Body of pancreas (tissue), 4 donors: ENCODE measurements around the gene AP1S2. TPM values are rescaled to one million over a fixed set of nuclear protein-coding genes. Genes with fewer than 3 reads are reported as not detected.

ENCODE experiments used
- ATAC-seq: fragments of 150-250 bp; one replicate; pipeline ENCODE4 v1.9.1; 2016
- DNase-seq, 4 donors: peaks; one replicate each; pipeline ENCODE4 v3.0.0-alpha.2; 2019
- H3K27ac ChIP-seq, 4 donors: fragments of 200-600 bp; sonication (generic); 1 replicate in 3 of 4; 2 replicates in 1 of 4; pipeline versions ENCODE4 v1.5.1 to v1.6.1; 2016 to 2019; ENCODE audit warnings: mild to moderate bottlenecking in 1 of 4, mixed read lengths in 1 of 4, moderate library complexity in 1 of 4
- H3K27me3 ChIP-seq, 2 donors: fragments of 200-600 bp; sonication (generic); one replicate each; pipeline ENCODE4 v1.6.0; 2016; ENCODE audit warnings: mild to moderate bottlenecking in 1 of 2
- H3K36me3 ChIP-seq, 2 donors: fragments of 200-600 bp; sonication (generic); replicated peaks in 1 of 2; 2 replicates each; pipeline ENCODE4 v1.5.1; 2016; ENCODE audit warnings: low read depth in 2 of 2; ENCODE audit not compliant: insufficient read depth in 1 of 2
- H3K4me1 ChIP-seq: fragments of 200-600 bp; sonication (generic); one replicate; pipeline ENCODE4 v1.6.0; 2016
- H3K4me3 ChIP-seq, 2 donors: fragments of 200-600 bp; sonication (generic); 1 replicate in 1 of 2; 2 replicates in 1 of 2; pipeline ENCODE4 v1.5.1; 2016 to 2019
- H3K9me3 ChIP-seq, 3 donors: fragments of 200-600 bp; sonication (generic); 1 replicate in 2 of 3; 2 replicates in 1 of 3; pipeline ENCODE4 v1.5.1; 2016
- CTCF ChIP-seq, 7 experiments: fragments of 450-650 bp in 4 of 7; fragments of 200-600 bp in 3 of 7; sonication (generic) in 3 of 7; IDR thresholded peaks; one replicate each; pipeline ENCODE4 v1.5.1; 2016 to 2019; ENCODE audit warnings: antibody characterized with exemption in 7 of 7
- POLR2A ChIP-seq, 3 donors: fragments of 450-650 bp; IDR thresholded peaks; one replicate each; pipeline ENCODE4 v1.6.1; 2016; ENCODE audit warnings: antibody characterized with exemption in 3 of 3, mild to moderate bottlenecking in 2 of 3
- WGBS, 2 donors: methylation state at CpG; one replicate each; pipeline ENCODE4 v1.1.5; 2017; 5-methylcytosine and 5-hydroxymethylcytosine counted together
- intact Hi-C: fragments of 100-400 bp; cut with DNase I; formaldehyde crosslinking; loops from one replicate; pipeline ENCODE4 v1.15.1; 2023
- total RNA-seq, 2 donors: library from RNA; depleted of rRNA; stranded (reverse); fragments of >200 nt; gene quantifications; one replicate each; pipeline ENCODE4 v1.1.0, GENCODE V29; 2016

Gene AP1S2
- total RNA-seq, 2 donors from 2014 or later, result 7.6 to 11.7 TPM

- no peak for TF ChIP-seq CTCF (IDR thresholded peaks at IDR 0.05)
- TF ChIP-seq POLR2A (IDR thresholded peaks at IDR 0.05), result no peak
- ATAC-seq, result no peak
- no peak for DNase-seq
- Histone ChIP-seq H3K27ac (peak overlapping the region in 2 of 4 donors; percentile 91 to 92), H3K9me3 (no peaks in the 10 kb centered on the region), H3K4me1 (no peaks in the 10 kb centered on the region), H3K4me3 (no peak overlapping the region), H3K36me3 (no peaks in the 10 kb centered on the region), H3K27me3 (no peaks in the 10 kb centered on the region)
- 8 to 56% methylated on average over 1 of the region's 1 CpG for WGBS, 2 donors
- intact Hi-C loops, result no loop called here
Observed at GRCh38 chrX:15856636-15857035, 2.0 kb upstream of the AP1S2 start.

GRCh38 chrX:15856222-15856587 lies 1.6 kb upstream of the AP1S2 start:
- DNase-seq (no peak), ATAC-seq (no peak)
- no peaks in the 10 kb centered on the region for H3K36me3 ChIP-seq
- no peaks in the 10 kb centered on the region for H3K4me1 ChIP-seq
- H3K27me3 ChIP-seq, result no peaks in the 10 kb centered on the region
- WGBS, 2 donors, result 32 to 48% methylated on average over 4 of the region's 4 CpGs
- H3K27ac ChIP-seq, result peak overlapping the region in 2 of 4 donors; percentile 91 to 92
- no peak overlapping the region for H3K4me3 ChIP-seq
- no peaks in the 10 kb centered on the region for H3K9me3 ChIP-seq
- intact Hi-C loops, result no loop called here
- no peak for TF ChIP-seq POLR2A (IDR thresholded peaks at IDR 0.05)
- TF ChIP-seq CTCF (IDR thresholded peaks at IDR 0.05), result no peak

- no peak for ATAC-seq
- intact Hi-C loops, result no loop called here
- no peaks in the 10 kb centered on the region for H3K4me1 ChIP-seq
- H3K27ac ChIP-seq, result peak overlapping the region; percentile 51 to 92 (median 76)
- peak overlapping the region; percentile 27 to 62 for H3K4me3 ChIP-seq
- WGBS, 2 donors, result 6 to 15% methylated on average over 16 of the region's 16 CpGs
- no peak for TF ChIP-seq CTCF (IDR thresholded peaks at IDR 0.05)
- no peak for TF ChIP-seq POLR2A (IDR thresholded peaks at IDR 0.05)
- no peaks in the 10 kb centered on the region for H3K9me3 ChIP-seq
- H3K36me3 ChIP-seq, result no peaks in the 10 kb centered on the region
- no peaks in the 10 kb centered on the region for H3K27me3 ChIP-seq
- no peak for DNase-seq
Observed at GRCh38 chrX:15855568-15856221, 1.1 kb upstream of the AP1S2 start.

GRCh38 chrX:15854080-15854655 lies 445 bp downstream of the AP1S2 start:
- intact Hi-C loops, result no loop called here
- TF ChIP-seq POLR2A (IDR thresholded peaks at IDR 0.05) (no peak), CTCF (IDR thresholded peaks at IDR 0.05) (peak in 2 of 7 experiments; percentile 5 to 16)
- DNase-seq, result peak; percentile 41 to 66 (median 45)
- H3K36me3 ChIP-seq, result no peaks in the 10 kb centered on the region
- H3K27ac ChIP-seq, result peak overlapping the region; percentile 57 to 92 (median 86)
- no peaks in the 10 kb centered on the region for H3K9me3 ChIP-seq
- no peaks in the 10 kb centered on the region for H3K27me3 ChIP-seq
- WGBS, 2 donors, result 0 to 2% methylated on average over 6 to 16 of the region's 65 CpGs
- H3K4me1 ChIP-seq, result no peaks in the 10 kb centered on the region
- peak overlapping the region; percentile 42 to 50 for H3K4me3 ChIP-seq
- peak; percentile 11 for ATAC-seq
